Measurements from ENCODE around the gene MRPL12.

Gene MRPL12

DNA sequence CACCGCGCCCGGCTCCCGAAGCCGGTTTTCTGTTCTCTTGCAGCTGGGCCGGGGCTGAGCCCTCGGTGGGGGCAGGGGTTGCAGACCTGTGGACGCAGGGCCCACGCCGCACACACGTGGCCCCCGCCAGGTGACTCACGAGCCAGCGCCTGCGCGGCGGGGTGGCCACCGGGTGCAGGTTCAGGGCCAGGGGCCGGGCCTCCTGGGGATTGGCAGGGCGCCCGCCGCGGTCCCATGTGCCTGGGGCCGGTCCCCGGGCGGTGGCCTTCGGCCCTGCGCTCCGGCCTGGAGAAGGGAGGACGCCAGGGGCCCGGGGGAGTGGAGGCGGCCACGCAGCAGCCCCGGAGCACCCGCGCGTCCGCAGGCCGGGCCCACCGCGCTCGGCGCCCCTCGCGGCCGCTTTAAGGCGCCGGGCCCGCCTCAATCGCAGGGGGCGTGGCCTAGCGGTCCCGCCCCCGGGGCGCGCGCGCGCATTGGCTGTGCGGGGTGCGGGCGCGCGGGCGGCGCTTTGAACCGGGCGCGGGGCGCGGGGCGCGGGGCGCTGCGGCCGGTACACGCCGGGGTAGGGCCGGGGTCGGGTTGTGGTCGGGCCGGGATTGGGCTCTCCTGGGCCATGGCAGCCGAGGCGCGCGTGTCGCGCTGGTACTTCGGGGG is 8.8 kb downstream of the MRPL12 start, which contains the start of gene SLC25A10 (continued):
- TF ChIP-seq ZBTB8A (tag by site-specific recombination; IDR thresholded peaks at IDR 0.05) (peak; percentile 54; the same call in 1 of the 2 replicates), ZFHX2 (tag by site-specific recombination; conservative IDR thresholded peaks at IDR 0.05) (peak; percentile 70), ZNF423 (tag by site-specific recombination; IDR thresholded peaks at IDR 0.05) (peak; percentile 30; the same call in 1 of the 2 replicates), ZNF677 (tag by site-specific recombination; IDR thresholded peaks at IDR 0.05) (peak; percentile 45; the same call in 1 of the 2 replicates), KLF16 (tag by site-specific recombination; IDR thresholded peaks at IDR 0.05) (peak; percentile 64; the same call in 1 of the 2 replicates), OSR2 (tag by site-specific recombination; IDR thresholded peaks at IDR 0.05) (peak; percentile 78), KLF10 (tag by site-specific recombination; IDR thresholded peaks at IDR 0.05) (peak; percentile 68), ZNF184 (tag by site-specific recombination; IDR thresholded peaks at IDR 0.05) (0 out of 2 replicates have a peak, but pooled peaks have one; percentile 53), ZBTB17 (tag by site-specific recombination; IDR thresholded peaks at IDR 0.05) (peak; percentile 54; the same call in 1 of the 2 replicates), SP7 (tag by site-specific recombination; IDR thresholded peaks at IDR 0.05) (peak; percentile 5; the same call in 1 of the 2 replicates), IKZF3 (tag by site-specific recombination; IDR thresholded peaks at IDR 0.05) (peak; percentile 55; the same call in 1 of the 2 replicates), ZSCAN30 (tag by site-specific recombination; IDR thresholded peaks at IDR 0.05) (peak; percentile 87), EGR2 (tag by site-specific recombination; IDR thresholded peaks at IDR 0.05; ENCODE audit: low read depth) (peak; percentile 58), BCL11B (tag by site-specific recombination; IDR thresholded peaks at IDR 0.05; ENCODE audit: low read depth) (peak; percentile 94; the same call in 1 of the 2 replicates), ZNF335 (tag by site-specific recombination; conservative IDR thresholded peaks at IDR 0.05) (peak; percentile 71; the same call in 1 of the 2 replicates), TCF7L2 (IDR thresholded peaks at IDR 0.05; ENCODE audit: borderline replicate concordance, low read depth, low read length) (peak; percentile 95), WT1 (tag by site-specific recombination; IDR thresholded peaks at IDR 0.05) (0 out of 2 replicates have a peak, but pooled peaks have one; percentile 9), ZBTB48 (tag by site-specific recombination; IDR thresholded peaks at IDR 0.05) (peak; percentile 70)
- TF ChIP-seq, protein P1, sequence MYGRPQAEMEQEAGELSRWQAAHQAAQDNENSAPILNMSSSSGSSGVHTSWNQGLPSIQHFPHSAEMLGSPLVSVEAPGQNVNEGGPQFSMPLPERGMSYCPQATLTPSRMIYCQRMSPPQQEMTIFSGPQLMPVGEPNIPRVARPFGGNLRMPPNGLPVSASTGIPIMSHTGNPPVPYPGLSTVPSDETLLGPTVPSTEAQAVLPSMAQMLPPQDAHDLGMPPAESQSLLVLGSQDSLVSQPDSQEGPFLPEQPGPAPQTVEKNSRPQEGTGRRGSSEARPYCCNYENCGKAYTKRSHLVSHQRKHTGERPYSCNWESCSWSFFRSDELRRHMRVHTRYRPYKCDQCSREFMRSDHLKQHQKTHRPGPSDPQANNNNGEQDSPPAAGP (tag by site-specific recombination; IDR thresholded peaks at IDR 0.05) = 0 out of 2 replicates have a peak, but pooled peaks have one; percentile 38
- TF ChIP-seq, protein P2, sequence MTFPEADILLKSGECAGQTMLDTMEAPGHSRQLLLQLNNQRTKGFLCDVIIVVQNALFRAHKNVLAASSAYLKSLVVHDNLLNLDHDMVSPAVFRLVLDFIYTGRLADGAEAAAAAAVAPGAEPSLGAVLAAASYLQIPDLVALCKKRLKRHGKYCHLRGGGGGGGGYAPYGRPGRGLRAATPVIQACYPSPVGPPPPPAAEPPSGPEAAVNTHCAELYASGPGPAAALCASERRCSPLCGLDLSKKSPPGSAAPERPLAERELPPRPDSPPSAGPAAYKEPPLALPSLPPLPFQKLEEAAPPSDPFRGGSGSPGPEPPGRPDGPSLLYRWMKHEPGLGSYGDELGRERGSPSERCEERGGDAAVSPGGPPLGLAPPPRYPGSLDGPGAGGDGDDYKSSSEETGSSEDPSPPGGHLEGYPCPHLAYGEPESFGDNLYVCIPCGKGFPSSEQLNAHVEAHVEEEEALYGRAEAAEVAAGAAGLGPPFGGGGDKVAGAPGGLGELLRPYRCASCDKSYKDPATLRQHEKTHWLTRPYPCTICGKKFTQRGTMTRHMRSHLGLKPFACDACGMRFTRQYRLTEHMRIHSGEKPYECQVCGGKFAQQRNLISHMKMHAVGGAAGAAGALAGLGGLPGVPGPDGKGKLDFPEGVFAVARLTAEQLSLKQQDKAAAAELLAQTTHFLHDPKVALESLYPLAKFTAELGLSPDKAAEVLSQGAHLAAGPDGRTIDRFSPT (tag by site-specific recombination; IDR thresholded peaks at IDR 0.05) = peak; percentile 33; the same call in 1 of the 2 replicates
- TF ChIP-seq, protein P3, sequence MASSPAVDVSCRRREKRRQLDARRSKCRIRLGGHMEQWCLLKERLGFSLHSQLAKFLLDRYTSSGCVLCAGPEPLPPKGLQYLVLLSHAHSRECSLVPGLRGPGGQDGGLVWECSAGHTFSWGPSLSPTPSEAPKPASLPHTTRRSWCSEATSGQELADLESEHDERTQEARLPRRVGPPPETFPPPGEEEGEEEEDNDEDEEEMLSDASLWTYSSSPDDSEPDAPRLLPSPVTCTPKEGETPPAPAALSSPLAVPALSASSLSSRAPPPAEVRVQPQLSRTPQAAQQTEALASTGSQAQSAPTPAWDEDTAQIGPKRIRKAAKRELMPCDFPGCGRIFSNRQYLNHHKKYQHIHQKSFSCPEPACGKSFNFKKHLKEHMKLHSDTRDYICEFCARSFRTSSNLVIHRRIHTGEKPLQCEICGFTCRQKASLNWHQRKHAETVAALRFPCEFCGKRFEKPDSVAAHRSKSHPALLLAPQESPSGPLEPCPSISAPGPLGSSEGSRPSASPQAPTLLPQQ (tag by site-specific recombination; IDR thresholded peaks at IDR 0.05) = peak; percentile 99
- TF ChIP-seq, protein P4, sequence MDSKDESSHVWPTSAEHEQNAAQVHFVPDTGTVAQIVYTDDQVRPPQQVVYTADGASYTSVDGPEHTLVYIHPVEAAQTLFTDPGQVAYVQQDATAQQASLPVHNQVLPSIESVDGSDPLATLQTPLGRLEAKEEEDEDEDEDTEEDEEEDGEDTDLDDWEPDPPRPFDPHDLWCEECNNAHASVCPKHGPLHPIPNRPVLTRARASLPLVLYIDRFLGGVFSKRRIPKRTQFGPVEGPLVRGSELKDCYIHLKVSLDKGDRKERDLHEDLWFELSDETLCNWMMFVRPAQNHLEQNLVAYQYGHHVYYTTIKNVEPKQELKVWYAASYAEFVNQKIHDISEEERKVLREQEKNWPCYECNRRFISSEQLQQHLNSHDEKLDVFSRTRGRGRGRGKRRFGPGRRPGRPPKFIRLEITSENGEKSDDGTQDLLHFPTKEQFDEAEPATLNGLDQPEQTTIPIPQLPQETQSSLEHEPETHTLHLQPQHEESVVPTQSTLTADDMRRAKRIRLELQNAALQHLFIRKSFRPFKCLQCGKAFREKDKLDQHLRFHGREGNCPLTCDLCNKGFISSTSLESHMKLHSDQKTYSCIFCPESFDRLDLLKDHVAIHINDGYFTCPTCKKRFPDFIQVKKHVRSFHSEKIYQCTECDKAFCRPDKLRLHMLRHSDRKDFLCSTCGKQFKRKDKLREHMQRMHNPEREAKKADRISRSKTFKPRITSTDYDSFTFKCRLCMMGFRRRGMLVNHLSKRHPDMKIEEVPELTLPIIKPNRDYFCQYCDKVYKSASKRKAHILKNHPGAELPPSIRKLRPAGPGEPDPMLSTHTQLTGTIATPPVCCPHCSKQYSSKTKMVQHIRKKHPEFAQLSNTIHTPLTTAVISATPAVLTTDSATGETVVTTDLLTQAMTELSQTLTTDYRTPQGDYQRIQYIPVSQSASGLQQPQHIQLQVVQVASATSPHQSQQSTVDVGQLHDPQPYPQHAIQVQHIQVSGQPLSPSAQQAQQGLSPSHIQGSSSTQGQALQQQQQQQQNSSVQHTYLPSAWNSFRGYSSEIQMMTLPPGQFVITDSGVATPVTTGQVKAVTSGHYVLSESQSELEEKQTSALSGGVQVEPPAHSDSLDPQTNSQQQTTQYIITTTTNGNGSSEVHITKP (tag by site-specific recombination; IDR thresholded peaks at IDR 0.05) = no peak
- TF ChIP-seq, protein P5, sequence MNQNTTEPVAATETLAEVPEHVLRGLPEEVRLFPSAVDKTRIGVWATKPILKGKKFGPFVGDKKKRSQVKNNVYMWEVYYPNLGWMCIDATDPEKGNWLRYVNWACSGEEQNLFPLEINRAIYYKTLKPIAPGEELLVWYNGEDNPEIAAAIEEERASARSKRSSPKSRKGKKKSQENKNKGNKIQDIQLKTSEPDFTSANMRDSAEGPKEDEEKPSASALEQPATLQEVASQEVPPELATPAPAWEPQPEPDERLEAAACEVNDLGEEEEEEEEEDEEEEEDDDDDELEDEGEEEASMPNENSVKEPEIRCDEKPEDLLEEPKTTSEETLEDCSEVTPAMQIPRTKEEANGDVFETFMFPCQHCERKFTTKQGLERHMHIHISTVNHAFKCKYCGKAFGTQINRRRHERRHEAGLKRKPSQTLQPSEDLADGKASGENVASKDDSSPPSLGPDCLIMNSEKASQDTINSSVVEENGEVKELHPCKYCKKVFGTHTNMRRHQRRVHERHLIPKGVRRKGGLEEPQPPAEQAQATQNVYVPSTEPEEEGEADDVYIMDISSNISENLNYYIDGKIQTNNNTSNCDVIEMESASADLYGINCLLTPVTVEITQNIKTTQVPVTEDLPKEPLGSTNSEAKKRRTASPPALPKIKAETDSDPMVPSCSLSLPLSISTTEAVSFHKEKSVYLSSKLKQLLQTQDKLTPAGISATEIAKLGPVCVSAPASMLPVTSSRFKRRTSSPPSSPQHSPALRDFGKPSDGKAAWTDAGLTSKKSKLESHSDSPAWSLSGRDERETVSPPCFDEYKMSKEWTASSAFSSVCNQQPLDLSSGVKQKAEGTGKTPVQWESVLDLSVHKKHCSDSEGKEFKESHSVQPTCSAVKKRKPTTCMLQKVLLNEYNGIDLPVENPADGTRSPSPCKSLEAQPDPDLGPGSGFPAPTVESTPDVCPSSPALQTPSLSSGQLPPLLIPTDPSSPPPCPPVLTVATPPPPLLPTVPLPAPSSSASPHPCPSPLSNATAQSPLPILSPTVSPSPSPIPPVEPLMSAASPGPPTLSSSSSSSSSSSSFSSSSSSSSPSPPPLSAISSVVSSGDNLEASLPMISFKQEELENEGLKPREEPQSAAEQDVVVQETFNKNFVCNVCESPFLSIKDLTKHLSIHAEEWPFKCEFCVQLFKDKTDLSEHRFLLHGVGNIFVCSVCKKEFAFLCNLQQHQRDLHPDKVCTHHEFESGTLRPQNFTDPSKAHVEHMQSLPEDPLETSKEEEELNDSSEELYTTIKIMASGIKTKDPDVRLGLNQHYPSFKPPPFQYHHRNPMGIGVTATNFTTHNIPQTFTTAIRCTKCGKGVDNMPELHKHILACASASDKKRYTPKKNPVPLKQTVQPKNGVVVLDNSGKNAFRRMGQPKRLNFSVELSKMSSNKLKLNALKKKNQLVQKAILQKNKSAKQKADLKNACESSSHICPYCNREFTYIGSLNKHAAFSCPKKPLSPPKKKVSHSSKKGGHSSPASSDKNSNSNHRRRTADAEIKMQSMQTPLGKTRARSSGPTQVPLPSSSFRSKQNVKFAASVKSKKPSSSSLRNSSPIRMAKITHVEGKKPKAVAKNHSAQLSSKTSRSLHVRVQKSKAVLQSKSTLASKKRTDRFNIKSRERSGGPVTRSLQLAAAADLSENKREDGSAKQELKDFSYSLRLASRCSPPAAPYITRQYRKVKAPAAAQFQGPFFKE (tag by site-specific recombination; IDR thresholded peaks at IDR 0.05; ENCODE audit: borderline replicate concordance) = no peak
- TF ChIP-seq, protein P6, sequence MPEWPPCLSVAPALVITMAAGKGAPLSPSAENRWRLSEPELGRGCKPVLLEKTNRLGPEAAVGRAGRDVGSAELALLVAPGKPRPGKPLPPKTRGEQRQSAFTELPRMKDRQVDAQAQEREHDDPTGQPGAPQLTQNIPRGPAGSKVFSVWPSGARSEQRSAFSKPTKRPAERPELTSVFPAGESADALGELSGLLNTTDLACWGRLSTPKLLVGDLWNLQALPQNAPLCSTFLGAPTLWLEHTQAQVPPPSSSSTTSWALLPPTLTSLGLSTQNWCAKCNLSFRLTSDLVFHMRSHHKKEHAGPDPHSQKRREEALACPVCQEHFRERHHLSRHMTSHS (tag by site-specific recombination; IDR thresholded peaks at IDR 0.05) = no peak

Measured in HEK293 (cell line).